Activated CD4-positive, alpha-beta T cell treated with anti-CD3 and anti-CD28 coated beads for 1 hour (primary cell): ENCODE results near the gene DPY19L2.
"Not testable (repeated sequence)": the region's sequence is repeated elsewhere in the genome, so short reads cannot be mapped to it uniquely, and the experiment has no call there.

Experiments
- DNase-seq: peaks from one replicate; pipeline ENCODE4 v3.0.0-alpha.2; 2020

The DPY19L2 gene

GRCh38 chr12:63656407-63656806, 11.9 kb downstream of the DPY19L2 start:
- DNase-seq: not testable (repeated sequence)

GRCh38 chr12:63655543-63656257, 12.6 kb downstream of the DPY19L2 start:
- DNase-seq: not testable (repeated sequence)

GRCh38 chr12:63654481-63654880, 13.8 kb downstream of the DPY19L2 start:
- DNase-seq: not testable (repeated sequence)

DNA sequence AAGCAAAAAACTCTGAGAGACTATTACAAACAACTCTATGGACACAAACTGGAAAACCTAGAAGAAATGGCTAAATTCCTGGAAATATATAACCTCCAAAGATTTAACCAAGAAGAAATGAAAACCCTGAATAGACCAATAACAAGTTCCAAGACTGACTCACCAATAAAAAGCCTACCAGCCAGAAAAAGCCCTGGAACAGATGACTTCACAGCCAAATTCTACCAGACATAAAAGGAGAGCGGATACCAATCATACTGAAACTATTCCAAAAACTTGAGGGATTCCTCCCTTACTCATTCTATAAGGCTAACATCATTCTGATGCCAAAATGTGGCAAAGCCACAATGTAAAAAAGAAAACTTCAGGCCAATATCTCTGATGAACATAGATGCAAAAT, 18.8 kb downstream of the DPY19L2 start:
- DNase-seq: not testable (repeated sequence)

DNA sequence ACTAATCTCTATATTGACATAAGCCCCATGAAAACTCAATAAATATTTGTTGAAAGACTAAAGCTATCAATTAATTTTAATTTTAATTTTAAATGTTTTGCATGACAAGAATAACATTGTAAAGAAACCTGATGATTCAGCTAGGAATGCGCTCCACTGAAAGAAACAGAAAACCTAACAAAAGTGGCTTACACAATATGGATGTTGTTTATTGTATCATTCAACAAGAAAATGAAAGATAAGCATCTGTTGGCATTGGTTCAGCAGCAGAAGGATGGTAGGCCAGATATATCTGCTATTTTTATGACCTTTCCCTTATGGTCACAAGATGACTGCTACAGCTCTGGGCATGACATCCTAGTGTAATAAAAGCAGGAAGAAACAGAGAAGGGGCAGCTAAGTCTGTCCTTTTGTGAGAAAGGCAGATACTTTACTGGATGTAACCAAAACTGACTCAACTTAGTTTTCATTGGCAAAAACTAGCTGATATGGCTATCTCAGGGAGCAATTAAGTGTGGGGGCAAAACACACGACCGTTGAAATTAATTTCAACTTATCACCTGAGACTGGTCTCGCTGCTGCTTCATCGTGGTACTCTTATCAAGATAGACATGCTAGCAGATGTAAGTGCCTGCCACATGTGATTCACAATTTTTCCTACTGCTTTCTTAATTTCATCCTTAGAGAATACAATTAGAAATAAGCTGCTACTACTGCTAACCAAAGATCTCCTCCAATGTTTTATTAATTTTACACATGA, 24.7 kb downstream of the DPY19L2 start:
- DNase-seq: not testable (repeated sequence)

DNA sequence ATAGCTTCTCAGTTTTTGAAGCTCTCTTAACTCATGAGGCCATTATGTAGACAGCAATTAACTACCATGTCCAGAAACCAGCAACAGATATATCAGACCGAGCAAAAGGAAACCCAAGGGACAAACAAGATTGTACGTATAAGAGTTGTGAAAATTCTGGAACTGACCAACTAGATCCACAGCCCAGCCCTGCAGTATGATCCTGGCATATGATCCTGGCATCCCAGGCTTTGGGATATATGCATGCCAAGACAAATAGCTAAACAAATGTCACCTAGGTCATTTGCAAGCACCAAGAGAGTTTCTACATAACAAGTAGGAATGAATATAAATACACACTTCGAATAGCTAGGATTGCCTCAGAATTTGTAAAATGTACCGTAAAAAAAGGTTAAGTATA, 44.0 kb downstream of the DPY19L2 start:
- DNase-seq: not testable (repeated sequence)

GRCh38 chr12:63615544-63615943, 52.7 kb downstream of the DPY19L2 start:
- not testable (repeated sequence) for DNase-seq

GRCh38 chr12:63611285-63611684, 57.0 kb downstream of the DPY19L2 start:
- not testable (repeated sequence) for DNase-seq

DNA sequence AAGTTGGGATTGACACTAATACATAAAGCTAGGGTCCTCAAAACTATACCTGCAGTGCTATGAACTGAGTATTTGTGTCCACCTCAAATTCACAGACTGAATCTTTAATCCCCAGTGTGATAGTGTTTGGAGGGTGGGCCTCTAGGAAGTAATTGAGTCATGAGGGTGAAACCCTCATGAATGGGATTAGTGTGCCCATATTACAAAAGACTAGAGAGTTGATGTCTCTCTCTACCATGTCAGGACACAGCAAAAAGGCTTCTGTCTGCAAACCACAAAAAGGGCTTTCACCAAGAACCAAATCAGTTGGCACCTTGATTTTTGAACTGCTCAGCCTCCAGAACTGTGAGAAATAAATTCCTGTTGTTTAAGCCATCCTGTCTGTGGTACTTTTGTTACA, 59.0 kb downstream of the DPY19L2 start:
- DNase-seq: not testable (repeated sequence)

GRCh38 chr12:63604985-63605384, 63.3 kb downstream of the DPY19L2 start:
- not testable (repeated sequence) for DNase-seq

GRCh38 chr12:63594828-63595227, 73.5 kb downstream of the DPY19L2 start:
- DNase-seq: not testable (repeated sequence)

- DNase-seq: not testable (repeated sequence)
Measured at GRCh38 chr12:63584426-63584825, 83.9 kb downstream of the DPY19L2 start.

DNA sequence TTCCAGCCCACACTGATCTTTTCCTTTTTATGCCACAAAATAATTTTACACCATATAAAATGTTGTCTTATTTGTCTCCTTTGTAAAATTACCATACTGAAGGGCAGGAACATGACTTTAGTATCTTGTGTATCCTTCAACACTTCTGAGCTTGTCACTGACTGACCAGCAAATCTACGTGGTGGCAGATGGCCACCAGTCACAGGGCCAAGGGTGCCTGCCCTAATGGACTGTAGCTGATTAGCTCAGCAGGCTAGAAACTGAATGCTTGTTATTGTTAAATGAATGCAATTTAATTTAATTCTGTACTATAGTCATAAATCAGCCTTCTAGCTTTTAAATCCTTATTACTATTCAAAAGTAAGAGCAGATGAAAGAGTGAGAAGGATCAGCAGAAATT, 85.0 kb downstream of the DPY19L2 start:
- not testable (repeated sequence) for DNase-seq

GRCh38 chr12:63577631-63578030, 90.7 kb downstream of the DPY19L2 start:
- not testable (repeated sequence) for DNase-seq

GRCh38 chr12:63572038-63572437, 96.3 kb downstream of the DPY19L2 start:
- not testable (repeated sequence) for DNase-seq

DNA sequence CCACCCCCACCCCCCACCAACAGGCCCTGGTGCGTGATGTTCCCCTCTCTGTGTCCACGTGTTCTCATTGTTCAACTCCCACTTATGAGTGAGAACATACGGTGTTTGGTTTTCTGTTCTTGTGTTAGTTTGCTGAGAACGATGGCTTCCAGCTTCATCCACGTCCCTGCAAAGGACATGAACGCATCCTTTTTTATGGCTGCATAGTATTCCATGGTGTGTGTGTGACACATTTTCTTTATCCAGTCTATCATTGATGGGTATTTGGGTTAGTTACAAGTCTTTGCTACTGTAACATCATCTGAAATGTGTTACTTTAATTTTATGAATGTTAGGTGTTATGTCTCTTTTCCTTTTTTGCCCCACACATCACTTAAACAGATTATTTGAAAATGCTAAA, 109.8 kb downstream of the DPY19L2 start:
- DNase-seq: not testable (repeated sequence)

DNA sequence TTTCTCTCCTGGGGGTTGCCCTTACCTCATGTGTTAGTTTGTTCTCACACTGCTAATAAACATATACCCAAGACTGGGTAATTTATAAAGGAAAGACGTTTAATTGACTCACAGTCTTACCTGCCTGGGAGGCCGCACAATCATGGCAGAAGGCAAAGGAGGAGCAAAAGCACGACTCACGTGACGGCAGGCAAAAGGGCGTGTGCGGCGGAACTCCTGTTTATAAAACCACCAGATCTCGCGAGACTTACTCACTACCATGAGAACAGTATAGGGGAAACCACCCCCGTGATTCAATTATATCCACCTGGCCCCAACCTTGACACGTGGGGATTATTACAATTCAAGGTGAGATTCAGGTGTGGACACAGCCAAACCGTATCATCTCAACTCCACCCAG, 116.9 kb downstream of the DPY19L2 start:
- DNase-seq: not testable (repeated sequence)

GRCh38 chr12:63549034-63549433, 119.3 kb downstream of the DPY19L2 start:
- DNase-seq: not testable (repeated sequence)

DNA sequence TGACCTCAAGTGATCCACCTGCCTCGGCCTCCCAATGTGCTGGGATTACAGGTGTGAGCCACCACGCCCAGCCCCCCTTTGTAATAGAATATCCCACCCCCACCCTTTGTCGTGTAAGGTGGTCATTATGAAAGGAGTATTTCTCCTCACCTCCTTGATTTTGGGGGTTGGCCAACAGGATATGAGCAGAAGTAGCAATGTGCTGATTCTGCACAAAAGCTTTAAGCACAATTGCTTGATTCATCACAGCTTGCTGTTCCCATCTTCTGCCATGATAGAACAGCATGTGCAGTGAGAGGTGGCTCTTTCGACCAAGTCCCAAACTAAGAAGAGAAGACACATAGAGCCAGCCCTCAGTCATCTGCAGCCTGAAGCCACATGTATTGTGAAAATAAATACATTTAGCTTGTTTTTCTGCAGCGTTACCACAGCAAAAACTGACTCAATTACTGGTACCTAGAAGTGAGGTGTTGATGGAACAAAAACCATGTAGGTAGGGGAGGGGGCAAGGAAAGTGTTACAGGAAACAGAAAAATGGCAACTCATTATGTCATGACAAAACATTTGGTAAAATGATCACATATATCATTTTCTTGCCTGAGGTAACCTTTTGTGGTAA, 122.9 kb downstream of the DPY19L2 start:
- not testable (repeated sequence) for DNase-seq

GRCh38 chr12:63538656-63539055, 129.6 kb downstream of the DPY19L2 start:
- not testable (repeated sequence) for DNase-seq

GRCh38 chr12:63537838-63538237, 130.5 kb downstream of the DPY19L2 start:
- not testable (repeated sequence) for DNase-seq

GRCh38 chr12:63529641-63530040, 138.7 kb downstream of the DPY19L2 start:
- not testable (repeated sequence) for DNase-seq

DNA sequence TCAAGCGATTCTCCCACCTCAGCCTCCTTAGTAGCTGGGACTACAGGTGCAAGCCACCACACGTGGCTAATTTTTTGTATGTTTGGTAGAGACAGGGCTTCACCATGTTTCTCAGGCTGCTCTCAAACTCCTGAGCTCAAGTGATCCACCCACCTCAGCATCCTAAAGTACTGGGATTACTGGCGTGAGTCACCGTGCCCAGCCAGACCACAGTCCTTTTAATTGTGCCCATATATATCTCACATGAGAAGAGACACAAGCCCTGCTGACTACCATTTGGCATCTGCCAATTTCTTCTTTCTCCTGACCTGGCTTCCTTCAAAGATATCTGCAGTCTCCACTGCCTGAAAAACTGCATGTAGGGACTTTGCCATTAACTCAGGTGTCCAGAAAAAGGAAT, 142.5 kb downstream of the DPY19L2 start:
- no peak for DNase-seq

GRCh38 chr12:63521706-63522105, 146.6 kb downstream of the DPY19L2 start:
- DNase-seq: no peak
